ENCODE measurements around the gene AIF1L. TPM values are rescaled to one million over a fixed set of nuclear protein-coding genes. Genes with fewer than 3 reads are reported as not detected.
"Not testable (repeated sequence)": the region's sequence is repeated elsewhere in the genome, so short reads cannot be mapped to it uniquely, and the experiment has no call there.

Gene AIF1L
- total RNA-seq, 1 experiment from 2014 or later, result 93.3 TPM

- no peak overlapping the region for H3K4me3 ChIP-seq (ENCODE audit: insufficient read depth, low read depth, low read length)
- H3K36me3 ChIP-seq (replicated peaks; ENCODE audit: control insufficient read depth, insufficient read depth, low read length), result peaks cover 12% of the 10 kb centered on the region
- no peak for DNase-seq
- H3K27me3 ChIP-seq (ENCODE audit: control insufficient read depth, insufficient read depth, low read length), result no peaks in the 10 kb centered on the region
These were observed 6.1 kb upstream of the AIF1L start for GRCh38 chr9:131090025-131090787.

GRCh38 chr9:131091352-131091992 is 4.9 kb upstream of the AIF1L start:
- DNase-seq, result no peak
- Histone ChIP-seq H3K27me3 (ENCODE audit: control insufficient read depth, insufficient read depth, low read length) (no peaks in the 10 kb centered on the region), H3K4me3 (ENCODE audit: insufficient read depth, low read depth, low read length) (no peak overlapping the region), H3K36me3 (replicated peaks; ENCODE audit: control insufficient read depth, insufficient read depth, low read length) (peaks cover 11% of the 10 kb centered on the region)

GRCh38 chr9:131092030-131092429 is 4.3 kb upstream of the AIF1L start:
- H3K36me3 ChIP-seq (replicated peaks; ENCODE audit: control insufficient read depth, insufficient read depth, low read length), result peaks cover 9% of the 10 kb centered on the region
- H3K27me3 ChIP-seq (ENCODE audit: control insufficient read depth, insufficient read depth, low read length), result no peaks in the 10 kb centered on the region
- H3K4me3 ChIP-seq (ENCODE audit: insufficient read depth, low read depth, low read length), result no peak overlapping the region
- DNase-seq, result no peak

- Histone ChIP-seq H3K4me3 (ENCODE audit: insufficient read depth, low read depth, low read length) (no peak overlapping the region), H3K27me3 (ENCODE audit: control insufficient read depth, insufficient read depth, low read length) (no peaks in the 10 kb centered on the region), H3K36me3 (replicated peaks; ENCODE audit: control insufficient read depth, insufficient read depth, low read length) (peaks cover 6% of the 10 kb centered on the region)
- DNase-seq, result no peak
These were observed 3.5 kb upstream of the AIF1L start for GRCh38 chr9:131092548-131093440.

GRCh38 chr9:131094015-131094414 is 2.3 kb upstream of the AIF1L start:
- H3K27me3 ChIP-seq (ENCODE audit: control insufficient read depth, insufficient read depth, low read length), result no peaks in the 10 kb centered on the region
- peaks cover 8% of the 10 kb centered on the region for H3K36me3 ChIP-seq (replicated peaks; ENCODE audit: control insufficient read depth, insufficient read depth, low read length)
- DNase-seq, result no peak
- H3K4me3 ChIP-seq (ENCODE audit: insufficient read depth, low read depth, low read length), result no peak overlapping the region

GRCh38 chr9:131094622-131095021 is 1.7 kb upstream of the AIF1L start:
- DNase-seq, result no peak
- Histone ChIP-seq H3K4me3 (ENCODE audit: insufficient read depth, low read depth, low read length) (no peak overlapping the region), H3K27me3 (ENCODE audit: control insufficient read depth, insufficient read depth, low read length) (no peaks in the 10 kb centered on the region), H3K36me3 (replicated peaks; ENCODE audit: control insufficient read depth, insufficient read depth, low read length) (peaks cover 10% of the 10 kb centered on the region)

- Histone ChIP-seq H3K36me3 (replicated peaks; ENCODE audit: control insufficient read depth, insufficient read depth, low read length) (peaks cover 7% of the 10 kb centered on the region), H3K27me3 (ENCODE audit: control insufficient read depth, insufficient read depth, low read length) (no peaks in the 10 kb centered on the region), H3K4me3 (ENCODE audit: insufficient read depth, low read depth, low read length) (peak overlapping the region; percentile 97)
- peak; percentile 66 for DNase-seq
These were observed 564 bp upstream of the AIF1L start for GRCh38 chr9:131095666-131096268.

- Histone ChIP-seq H3K27me3 (ENCODE audit: control insufficient read depth, insufficient read depth, low read length) (no peaks in the 10 kb centered on the region), H3K4me3 (ENCODE audit: insufficient read depth, low read depth, low read length) (peak overlapping the region; percentile 97), H3K36me3 (replicated peaks; ENCODE audit: control insufficient read depth, insufficient read depth, low read length) (peaks cover 3% of the 10 kb centered on the region; the same call in 1 of the 2 replicates)
- DNase-seq, result peak; percentile 56
These were observed 1.0 kb downstream of the AIF1L start for GRCh38 chr9:131097126-131097947.

- DNase-seq, result peak; percentile 60
- no peak overlapping the region for H3K4me3 ChIP-seq (ENCODE audit: insufficient read depth, low read depth, low read length)
- no peaks in the 10 kb centered on the region for H3K27me3 ChIP-seq (ENCODE audit: control insufficient read depth, insufficient read depth, low read length)
- peaks cover 3% of the 10 kb centered on the region; the same call in 1 of the 2 replicates for H3K36me3 ChIP-seq (replicated peaks; ENCODE audit: control insufficient read depth, insufficient read depth, low read length)
These were observed 1.6 kb downstream of the AIF1L start for GRCh38 chr9:131097948-131098278.

- no peak overlapping the region for H3K4me3 ChIP-seq (ENCODE audit: insufficient read depth, low read depth, low read length)
- H3K27me3 ChIP-seq (ENCODE audit: control insufficient read depth, insufficient read depth, low read length), result no peaks in the 10 kb centered on the region
- peak; percentile 75 for DNase-seq
- H3K36me3 ChIP-seq (replicated peaks; ENCODE audit: control insufficient read depth, insufficient read depth, low read length), result peaks cover 3% of the 10 kb centered on the region; the same call in 1 of the 2 replicates
These were observed 2.2 kb downstream of the AIF1L start for GRCh38 chr9:131098391-131099101.

- DNase-seq, result peak; percentile 38
- Histone ChIP-seq H3K27me3 (ENCODE audit: control insufficient read depth, insufficient read depth, low read length) (no peaks in the 10 kb centered on the region), H3K4me3 (ENCODE audit: insufficient read depth, low read depth, low read length) (no peak overlapping the region), H3K36me3 (replicated peaks; ENCODE audit: control insufficient read depth, insufficient read depth, low read length) (peaks cover 3% of the 10 kb centered on the region; the same call in 1 of the 2 replicates)
These were observed 2.8 kb downstream of the AIF1L start for GRCh38 chr9:131099102-131099606.

- not testable (repeated sequence) for H3K4me3 ChIP-seq (ENCODE audit: insufficient read depth, low read depth, low read length)
These were observed 3.5 kb downstream of the AIF1L start for GRCh38 chr9:131099845-131100244.

GRCh38 chr9:131100445-131100844 is 4.1 kb downstream of the AIF1L start:
- H3K4me3 ChIP-seq (ENCODE audit: insufficient read depth, low read depth, low read length), result no peak overlapping the region
- H3K27me3 ChIP-seq (ENCODE audit: control insufficient read depth, insufficient read depth, low read length), result no peaks in the 10 kb centered on the region
- peak; percentile 56 for DNase-seq
- peaks cover 3% of the 10 kb centered on the region; the same call in 1 of the 2 replicates for H3K36me3 ChIP-seq (replicated peaks; ENCODE audit: control insufficient read depth, insufficient read depth, low read length)

More at GRCh38 chr9:131099845-131100244, 3.5 kb downstream of the AIF1L start:
- not testable (repeated sequence) for DNase-seq; H3K27me3 ChIP-seq (ENCODE audit: control insufficient read depth, insufficient read depth, low read length); H3K36me3 ChIP-seq (replicated peaks; ENCODE audit: control insufficient read depth, insufficient read depth, low read length)

Data from H7 (cell line).